GM15510 (cell line): ENCODE results near the gene KCNMB3.

Experiments used
- POLR2A ChIP-seq: IDR thresholded peaks from 3 replicates; pipeline ENCODE4 v1.6.1; 2011; ENCODE audit warnings: borderline replicate concordance; ENCODE audit not compliant: insufficient read length; ENCODE audit errors: extremely low read depth

Gene KCNMB3

DNA sequence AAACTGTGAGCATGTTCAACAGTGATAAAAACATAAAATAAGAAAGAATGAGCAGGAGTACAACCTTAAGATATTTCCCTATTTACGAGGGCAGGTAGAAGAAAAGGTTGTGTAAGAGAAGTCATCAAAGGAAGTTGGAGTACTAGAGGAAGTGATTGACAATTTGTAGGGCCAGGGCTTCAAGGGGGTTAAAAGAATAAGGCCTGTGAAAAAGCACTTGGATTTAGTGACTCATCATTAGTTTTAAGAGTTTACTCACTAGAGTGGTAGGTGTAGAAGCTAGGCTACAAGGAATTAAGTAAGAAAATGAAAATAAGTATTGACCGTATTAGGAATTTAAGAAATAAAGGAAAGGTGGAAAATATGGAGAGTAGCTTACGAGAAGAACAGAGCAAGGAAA, 23.6 kb downstream of the KCNMB3 start:
- no peak for TF ChIP-seq POLR2A

DNA sequence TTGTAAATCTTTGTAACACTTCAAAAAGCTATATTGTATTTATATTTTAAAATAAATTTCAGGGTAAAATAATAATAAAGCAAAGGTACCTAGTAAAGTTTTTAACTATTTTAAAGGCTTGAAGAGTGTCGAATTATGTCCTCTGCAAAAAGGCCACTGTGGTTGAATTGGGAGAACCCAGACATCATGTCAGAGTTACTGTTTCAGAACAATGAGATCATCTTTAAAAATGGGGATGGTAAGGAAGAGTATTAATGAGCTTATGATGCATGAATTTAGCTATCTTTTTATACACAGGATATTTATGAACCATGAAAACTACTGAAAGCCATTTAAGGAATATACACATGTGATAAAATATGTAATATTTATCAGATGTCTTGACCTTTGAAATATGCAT, 26.3 kb downstream of the KCNMB3 start:
- no peak for TF ChIP-seq POLR2A

DNA sequence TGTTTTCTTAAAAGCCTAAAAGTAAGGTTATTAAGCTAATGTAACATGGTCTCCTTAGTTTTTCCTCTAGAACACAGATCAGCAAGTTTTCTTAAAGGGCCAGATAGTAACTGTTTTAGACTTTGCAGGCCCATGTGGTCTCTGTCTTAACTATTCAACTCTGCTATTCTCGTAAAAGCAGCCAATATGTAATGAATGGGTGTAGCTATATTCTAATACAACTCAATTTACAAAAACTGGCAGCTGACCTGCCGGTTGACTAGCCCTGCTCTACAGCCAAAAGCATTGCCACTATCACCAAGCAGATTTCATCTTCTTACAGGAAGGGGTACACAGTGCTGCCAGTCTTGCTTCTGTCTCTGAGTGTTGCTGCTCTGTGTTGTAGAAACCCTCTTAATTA, 27.4 kb downstream of the KCNMB3 start:
- TF ChIP-seq POLR2A, result no peak

DNA sequence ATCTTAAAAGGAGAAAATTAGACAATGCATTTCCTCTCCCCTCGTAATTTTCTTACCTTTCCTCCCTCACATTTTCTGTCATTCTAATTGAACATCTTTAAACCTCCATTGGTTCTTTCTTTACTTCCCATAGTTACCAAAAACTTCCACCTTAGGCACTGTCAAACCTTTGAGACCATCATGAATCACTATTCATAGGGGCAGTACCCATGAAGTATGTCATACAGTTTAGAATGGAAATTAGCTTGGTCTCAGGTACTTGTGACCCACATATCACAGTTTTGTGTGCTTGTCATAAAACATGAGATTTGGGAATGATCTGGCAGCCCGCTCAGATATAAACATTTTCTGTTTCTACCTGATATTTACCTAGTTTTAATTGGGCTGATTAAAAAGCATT, 50.1 kb downstream of the KCNMB3 start:
- TF ChIP-seq POLR2A, result no peak

DNA sequence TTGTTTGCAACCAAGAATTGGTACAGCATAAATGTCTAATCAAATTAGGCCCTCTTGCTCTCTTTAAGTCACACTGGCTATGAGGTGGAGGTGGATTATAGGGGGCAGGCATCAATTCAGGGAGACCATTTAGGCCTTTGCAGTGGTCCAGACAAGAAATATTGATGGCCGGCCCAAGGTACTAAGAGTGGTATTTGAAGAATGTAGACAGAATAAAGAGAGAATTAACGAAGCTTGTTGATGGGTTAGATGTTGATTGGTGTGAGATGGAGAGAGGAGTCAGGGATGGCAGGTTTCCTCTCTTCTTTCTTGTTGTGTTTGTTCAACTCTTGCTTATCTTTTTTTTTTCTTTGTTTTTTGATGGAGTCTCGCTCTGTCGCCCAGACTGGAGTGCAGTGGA, 54.2 kb downstream of the KCNMB3 start:
- TF ChIP-seq POLR2A, result no peak

DNA sequence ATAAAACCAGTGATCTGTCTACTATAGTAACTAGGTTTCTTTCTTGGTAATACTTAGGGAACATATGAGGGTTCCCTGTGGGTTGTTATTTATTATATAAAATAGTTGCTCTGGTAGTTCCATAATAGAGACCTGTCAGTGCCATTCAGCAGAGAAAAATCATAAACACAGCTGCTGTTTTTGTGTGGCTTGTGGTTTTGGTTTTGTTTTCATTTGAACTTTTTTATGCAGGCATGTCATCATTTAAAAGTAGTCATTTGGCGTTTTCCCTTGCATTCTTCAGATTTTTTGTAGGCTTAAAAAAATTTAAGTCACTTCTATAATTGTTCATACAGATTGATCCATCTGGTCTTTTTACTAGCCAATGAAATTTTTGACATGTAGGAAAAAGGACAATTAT, 54.8 kb downstream of the KCNMB3 start:
- TF ChIP-seq POLR2A, result no peak

DNA sequence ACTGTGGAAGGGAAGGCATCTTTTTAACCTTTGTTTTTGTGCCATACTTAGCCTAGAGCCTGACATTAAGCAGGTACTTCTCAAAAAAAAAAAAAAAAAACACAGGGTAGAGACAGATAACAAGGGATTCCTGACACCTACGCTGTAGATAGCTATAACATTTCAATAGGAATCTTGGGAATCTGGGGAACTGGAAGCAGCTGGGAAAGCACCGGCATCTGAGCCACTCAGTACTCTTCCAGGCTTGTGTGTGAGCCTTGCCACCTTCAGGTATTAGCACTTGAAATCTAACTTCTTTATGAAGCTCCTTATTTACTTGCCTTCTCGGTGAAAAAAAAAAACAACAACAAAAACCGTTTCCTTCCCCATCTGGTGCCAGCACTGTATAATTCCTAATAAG, 56.0 kb downstream of the KCNMB3 start:
- TF ChIP-seq POLR2A, result no peak
